Ishikawa (cell line): ENCODE measurements around the gene HAND1.

ENCODE experiments used
- RAD21 ChIP-seq: IDR thresholded peaks from 2 replicates; pipeline ENCODE4 v1.6.1; 2012; ENCODE audit warnings: low read depth
- REST ChIP-seq: IDR thresholded peaks from 2 replicates; pipeline ENCODE4 v1.6.1; 2012; ENCODE audit warnings: low read depth, mild to moderate bottlenecking
- TAF1 ChIP-seq: IDR thresholded peaks from 2 replicates; pipeline ENCODE4 v1.6.1; 2012; ENCODE audit warnings: low read depth, mild to moderate bottlenecking
- TCF12 ChIP-seq: IDR thresholded peaks from 2 replicates; pipeline ENCODE4 v1.6.1; 2012; ENCODE audit warnings: low read depth
- USF1 ChIP-seq: IDR thresholded peaks from 2 replicates; pipeline ENCODE4 v1.6.1; 2012
- YY1 ChIP-seq: IDR thresholded peaks from 2 replicates; pipeline ENCODE4 v1.6.1; 2012; ENCODE audit warnings: low read depth

- TF ChIP-seq TAF1 (no peak), RAD21 (no peak), TCF12 (no peak), REST (no peak), USF1 (no peak), YY1 (no peak)
These were observed 31.6 kb downstream of the HAND1 start for GRCh38 chr5:154446195-154447088.
